GM13977 (cell line): ENCODE measurements around the gene NMT2.
A peak's percentile ranks its signal among the peaks of the same experiment; 100 is the strongest.

Source experiments
- DNase-seq: peaks from one replicate; pipeline ENCODE4 v3.0.0; 2012; ENCODE audit warnings: low spot score
- CTCF ChIP-seq: IDR thresholded peaks from 2 replicates; pipeline ENCODE4 v1.5.1; 2012; ENCODE audit warnings: mild to moderate bottlenecking, control low read depth; ENCODE audit not compliant: insufficient read depth; ENCODE audit errors: extremely low read depth, missing control alignments
- in situ Hi-C: fragments of 300-500 bp; cut with MboI; formaldehyde crosslinking; loops from one replicate; pipeline ENCODE4 v1.12.0; 2022; ENCODE audit warnings: low sequenced_read_pairs, low pct_unique_long_range_greater_than_20kb, mixed read lengths, inconsistent platforms; ENCODE audit not compliant: unreplicated experiment

Gene NMT2

GRCh38 chr10:15168291-15168785 is at the start of gene NMT2:
Gene NMT2, minus strand, starts transcription at chr10:15168693. Its CDS starts 81 bp downstream, at chr10:15168612.
- in situ Hi-C loops = no loop called here
- peak; percentile 50 for TF ChIP-seq CTCF
- no peak for DNase-seq

- in situ Hi-C loops = no loop called here
- TF ChIP-seq CTCF = no peak
- no peak for DNase-seq
These were observed 48.2 kb upstream of the NMT2 start for GRCh38 chr10:15216700-15217099.

- no peak for TF ChIP-seq CTCF
- DNase-seq = no peak
- in situ Hi-C loops = no loop called here
These were observed 45.7 kb upstream of the NMT2 start for GRCh38 chr10:15214237-15214636.

GRCh38 chr10:15213461-15213861 is 45.0 kb upstream of the NMT2 start:
- TF ChIP-seq CTCF = no peak
- no peak for DNase-seq
- in situ Hi-C loops = no loop called here

GRCh38 chr10:15211464-15211979 is 43.0 kb upstream of the NMT2 start:
- in situ Hi-C loops = no loop called here
- no peak for DNase-seq
- TF ChIP-seq CTCF = no peak

- DNase-seq = no peak
- in situ Hi-C loops = no loop called here
These were observed 42.0 kb upstream of the NMT2 start for GRCh38 chr10:15210521-15210920.

More at GRCh38 chr10:15210521-15210920, 42.0 kb upstream of the NMT2 start:
- TF ChIP-seq CTCF = no peak
